Fibroblast of upper back skin (primary cell): ENCODE results near the gene RAET1E.
"Not testable (repeated sequence)": the region's sequence is repeated elsewhere in the genome, so short reads cannot be mapped to it uniquely, and the experiment has no call there.

Experiments
- DNase-seq: peaks from one replicate; pipeline ENCODE4 v3.0.0-alpha.2; 2013

RAET1E gene

DNA sequence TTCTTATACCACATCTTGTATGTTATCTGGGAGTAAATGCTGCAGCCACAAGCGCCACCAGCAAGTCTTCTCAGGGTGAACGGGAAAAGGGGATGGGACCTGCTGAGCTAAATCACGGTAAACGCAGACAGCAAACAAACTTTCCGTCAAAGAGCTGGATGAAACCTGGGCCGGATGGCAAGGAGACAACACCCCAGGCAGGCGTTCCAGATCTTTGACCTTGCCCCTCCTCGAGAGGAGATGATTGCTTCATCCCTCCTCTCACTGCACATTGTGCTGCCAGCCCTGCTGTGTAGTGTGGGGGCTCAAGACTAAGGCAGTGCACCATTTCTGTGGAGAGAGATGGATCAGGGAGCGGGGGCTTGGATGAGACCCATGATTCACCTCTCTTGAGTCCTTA lies 9.8 kb downstream of the RAET1E start:
- DNase-seq, result no peak

DNA sequence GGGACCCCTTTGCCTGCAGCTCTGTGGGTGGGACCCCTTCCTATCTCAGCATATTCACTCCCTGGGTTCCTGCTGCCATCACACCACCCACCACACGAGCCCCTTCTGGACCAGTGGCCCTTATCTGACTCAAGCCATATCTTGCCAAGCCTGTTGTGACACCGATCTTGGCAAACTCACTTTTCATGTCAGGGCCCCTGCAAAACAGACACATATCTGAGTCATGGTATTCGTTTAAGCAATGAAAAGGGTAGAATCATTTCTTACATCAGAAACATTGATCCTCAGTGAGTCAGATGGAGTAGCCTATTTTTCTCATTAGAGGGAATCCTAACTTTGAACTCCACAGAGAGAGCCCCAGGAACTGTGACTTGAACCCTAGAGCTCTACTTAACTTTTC lies 10.6 kb downstream of the RAET1E start:
- DNase-seq, result peak; percentile 61

GRCh38 chr6:149885888-149886287 lies 12.0 kb downstream of the RAET1E start:
- no peak for DNase-seq

- DNase-seq, result no peak
Measured at GRCh38 chr6:149884617-149885016, 13.3 kb downstream of the RAET1E start.

GRCh38 chr6:149884215-149884614 lies 13.7 kb downstream of the RAET1E start:
- peak; percentile 37 for DNase-seq

- no peak for DNase-seq
Measured at GRCh38 chr6:149881860-149882259, 16.1 kb downstream of the RAET1E start.

DNA sequence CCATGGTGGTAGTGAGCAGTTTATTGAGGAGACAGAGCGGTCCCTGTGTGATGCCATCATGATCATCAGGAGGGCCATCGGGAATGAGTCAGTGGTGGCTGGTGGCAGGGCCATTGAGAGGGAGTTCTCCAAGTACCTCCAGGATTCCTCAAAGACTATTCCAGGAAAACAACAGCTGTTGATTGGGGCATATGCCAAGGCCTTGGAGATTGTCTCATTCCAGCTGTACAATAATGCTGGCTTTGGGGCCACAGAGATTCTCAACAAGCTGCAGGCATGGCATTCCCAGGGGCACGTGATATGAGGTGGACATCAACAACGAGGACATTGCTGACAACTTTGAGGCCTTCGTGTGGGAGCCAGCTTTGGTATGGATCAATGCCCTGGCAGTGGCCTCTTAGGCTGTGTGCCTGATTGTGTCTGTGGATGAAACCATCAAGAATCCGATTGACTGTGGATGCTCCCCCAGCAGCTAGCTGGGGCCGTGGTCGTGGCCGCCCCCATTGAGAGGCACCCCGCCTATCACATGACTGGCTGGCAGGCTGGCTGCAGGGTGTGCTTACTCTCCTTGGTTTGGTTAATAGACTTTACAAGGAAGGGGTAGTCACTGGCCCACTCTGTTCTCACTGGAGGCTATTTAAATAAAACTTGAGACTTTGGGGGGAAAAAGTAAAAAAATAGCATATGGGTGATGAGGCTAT lies 16.7 kb downstream of the RAET1E start:
- no peak for DNase-seq

DNA sequence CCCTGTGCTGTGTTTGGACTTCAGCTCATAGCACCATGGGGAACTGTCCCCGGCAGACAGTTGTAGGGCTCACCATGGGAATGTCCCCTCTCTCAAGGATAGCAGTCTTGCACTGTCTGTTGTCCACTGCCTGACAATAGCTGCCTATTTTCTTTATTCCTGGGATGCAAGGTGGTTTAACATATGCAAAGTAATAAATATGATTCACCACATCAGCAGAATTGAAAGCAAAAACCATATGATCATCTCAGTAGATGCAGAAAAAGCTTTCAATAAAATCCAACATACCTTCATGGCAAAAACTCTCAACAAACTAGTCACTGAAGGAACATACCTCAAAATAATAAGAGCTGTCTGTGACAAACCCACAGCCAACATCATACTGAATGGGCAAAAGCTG lies 20.3 kb downstream of the RAET1E start:
- DNase-seq, result no peak

GRCh38 chr6:149876241-149876933 lies 21.5 kb downstream of the RAET1E start:
- no peak for DNase-seq

GRCh38 chr6:149872233-149872632 lies 25.7 kb downstream of the RAET1E start:
- no peak for DNase-seq

- no peak for DNase-seq
Measured at GRCh38 chr6:149871182-149871581, 26.7 kb downstream of the RAET1E start.

- no peak for DNase-seq
Measured at GRCh38 chr6:149869275-149869892, 28.5 kb downstream of the RAET1E start.

GRCh38 chr6:149867876-149868640 lies 29.9 kb downstream of the RAET1E start:
- peak; percentile 38 for DNase-seq

DNA sequence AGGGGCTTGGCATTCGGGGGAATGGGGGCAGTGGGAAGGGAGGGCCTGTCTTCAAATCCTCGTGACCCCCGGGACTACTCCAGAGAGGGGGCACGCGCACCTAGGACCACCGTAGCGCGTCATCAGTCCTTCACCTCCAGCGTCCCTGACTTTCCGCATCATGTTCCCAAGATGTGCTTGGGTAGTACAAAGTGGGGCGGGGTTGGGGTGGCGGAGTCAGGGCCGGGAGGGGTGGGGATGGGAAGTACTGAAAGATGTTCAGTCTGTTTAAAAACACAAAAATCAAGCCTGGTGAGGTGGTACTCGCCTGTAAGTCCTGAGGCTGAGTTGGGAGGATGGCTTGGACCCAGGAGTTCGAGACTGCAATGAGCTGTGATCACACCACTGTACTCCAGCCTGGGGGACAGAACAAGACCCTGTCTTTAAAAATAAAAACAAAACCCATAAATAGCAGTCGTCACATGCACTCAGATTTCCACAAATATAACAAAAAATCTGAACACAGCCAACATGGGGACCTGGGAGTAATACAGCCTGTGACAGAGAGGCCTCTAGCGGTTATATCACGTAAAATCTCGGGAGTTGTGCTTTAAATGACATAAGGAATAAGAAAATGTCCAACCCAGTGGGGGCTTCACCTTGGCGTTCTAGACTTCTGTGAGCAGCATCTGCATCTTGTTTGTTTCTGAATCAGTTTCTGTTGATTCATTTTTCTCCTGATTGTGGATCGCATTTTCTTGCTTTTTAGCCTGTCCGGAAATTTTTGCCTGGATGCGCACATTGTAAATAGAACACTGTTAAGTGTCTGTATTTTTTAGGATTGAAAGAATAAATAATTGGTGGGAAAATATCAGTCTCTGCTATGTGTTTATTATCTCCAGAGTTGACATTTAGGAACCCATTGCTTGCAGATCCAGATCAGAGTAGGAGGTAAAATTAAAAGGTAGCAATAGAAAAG lies 33.1 kb downstream of the RAET1E start:
- DNase-seq, result peak; percentile 67

GRCh38 chr6:149863698-149864577 lies 34.0 kb downstream of the RAET1E start, which contains the start of gene LRP11:
Gene LRP11 (minus strand): TSS chr6:149864359. CDS start chr6:149864020, 339 bp downstream.
- DNase-seq, result peak; percentile 81

GRCh38 chr6:149862922-149863697 lies 34.8 kb downstream of the RAET1E start:
- DNase-seq, result peak; percentile 52

DNA sequence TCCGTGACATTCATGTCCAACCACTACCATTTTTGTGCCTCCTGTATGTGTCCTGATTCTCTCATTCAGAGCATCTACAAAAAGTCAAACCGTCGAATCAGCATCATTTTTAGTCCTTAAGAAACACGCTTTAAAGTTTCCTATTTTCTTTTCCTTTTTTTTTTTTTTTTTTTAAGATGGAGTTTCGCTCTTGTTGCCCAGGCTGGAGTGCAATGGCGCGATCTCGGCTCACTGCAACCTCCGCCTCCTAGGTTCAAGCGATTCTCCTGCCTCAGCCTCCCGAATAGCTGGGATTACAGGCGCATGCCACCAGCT lies 35.5 kb downstream of the RAET1E start:
- not testable (repeated sequence) for DNase-seq

GRCh38 chr6:149861603-149862423 lies 36.1 kb downstream of the RAET1E start:
- DNase-seq, result no peak

DNA sequence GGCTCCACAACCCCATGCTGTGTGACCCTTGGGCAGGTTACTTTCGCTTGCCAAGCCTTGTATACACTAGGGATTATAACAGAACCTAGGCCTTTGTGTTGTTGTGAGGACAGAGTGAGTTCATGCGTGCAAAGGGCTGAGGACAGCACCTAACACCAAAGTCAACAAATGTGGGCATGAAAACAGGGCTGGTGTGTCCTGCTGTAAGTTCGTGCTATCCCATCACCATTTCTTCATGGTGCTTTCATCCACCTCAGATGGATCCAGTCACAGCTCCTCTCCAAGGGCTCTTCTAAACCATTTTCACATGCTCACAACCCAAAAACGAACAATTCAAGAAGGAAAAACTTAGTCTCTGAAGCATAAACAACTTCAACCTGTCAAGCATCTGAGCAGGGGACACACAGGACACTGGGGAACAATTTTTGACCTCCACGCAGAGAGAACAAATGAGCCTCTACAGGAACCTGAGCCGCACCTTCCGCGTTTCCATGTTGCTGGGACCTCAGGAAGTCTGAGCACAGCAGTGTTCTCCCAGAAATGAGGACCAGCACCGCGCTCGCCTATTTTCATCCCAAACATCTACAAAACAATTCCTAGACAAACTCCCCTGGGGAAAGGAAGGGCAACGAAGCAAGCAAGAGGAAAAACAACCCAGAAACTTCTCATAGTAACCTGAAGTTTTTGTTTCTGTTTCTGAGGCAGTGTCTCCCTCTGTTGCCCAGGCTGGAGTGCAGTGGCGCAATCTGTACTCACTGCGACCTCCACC lies 36.9 kb downstream of the RAET1E start:
- no peak for DNase-seq
